Ovary (tissue), 3 donors: Measurements from ENCODE around the gene FEM1C.

ENCODE experiments used
- CTCF ChIP-seq, 3 donors: fragments of 450-650 bp in 2 of 3; fragments of 200-600 bp in 1 of 3; IDR thresholded peaks; one replicate each; pipeline versions ENCODE4 v1.5.1 to v1.8.0; 2016 to 2022; ENCODE audit warnings: antibody characterized with exemption in 3 of 3, mild to moderate bottlenecking in 1 of 3
- POLR2A ChIP-seq: fragments of 450-650 bp; IDR thresholded peaks from one replicate; pipeline ENCODE4 v1.6.1; 2017; ENCODE audit warnings: antibody characterized with exemption, mild to moderate bottlenecking, moderate library complexity
- donor health status: DM: no; HTN: no; CAD: no.

- TF ChIP-seq CTCF (IDR thresholded peaks at IDR 0.05) (no peak), POLR2A (no peak)
Observed at GRCh38 chr5:115503420-115503819, 41.2 kb downstream of the FEM1C start.
